HUES6 (cell line): ENCODE data around the gene ERAL1.

Experiments
- H3K27ac ChIP-seq: 2 replicates; pipeline ENCODE4 v1.7.0; 2013; ENCODE audit warnings: low read depth, mild to moderate bottlenecking, low read length, inconsistent platforms
- H3K27me3 ChIP-seq: 2 replicates; pipeline ENCODE4 v1.6.1; 2013; ENCODE audit warnings: low read length; ENCODE audit not compliant: control insufficient read depth, insufficient read depth
- H3K36me3 ChIP-seq: 2 replicates; pipeline ENCODE4 v1.6.1; 2013; ENCODE audit warnings: low read length; ENCODE audit not compliant: control insufficient read depth, insufficient read depth
- H3K4me1 ChIP-seq: 2 replicates; pipeline ENCODE4 v1.6.1; 2013; ENCODE audit warnings: low read length; ENCODE audit not compliant: control insufficient read depth, insufficient read depth
- H3K4me3 ChIP-seq: 2 replicates; pipeline ENCODE4 v1.5.1; 2013; ENCODE audit warnings: low read depth, low read length
- H3K9ac ChIP-seq: one replicate; pipeline ENCODE4 v1.6.1; 2013; ENCODE audit warnings: mild to moderate bottlenecking, low read length
- H3K9me3 ChIP-seq: 2 replicates; pipeline ENCODE4 v1.6.1; 2013; ENCODE audit warnings: low read depth, low read length; ENCODE audit not compliant: control insufficient read depth, insufficient read depth

Gene ERAL1

DNA sequence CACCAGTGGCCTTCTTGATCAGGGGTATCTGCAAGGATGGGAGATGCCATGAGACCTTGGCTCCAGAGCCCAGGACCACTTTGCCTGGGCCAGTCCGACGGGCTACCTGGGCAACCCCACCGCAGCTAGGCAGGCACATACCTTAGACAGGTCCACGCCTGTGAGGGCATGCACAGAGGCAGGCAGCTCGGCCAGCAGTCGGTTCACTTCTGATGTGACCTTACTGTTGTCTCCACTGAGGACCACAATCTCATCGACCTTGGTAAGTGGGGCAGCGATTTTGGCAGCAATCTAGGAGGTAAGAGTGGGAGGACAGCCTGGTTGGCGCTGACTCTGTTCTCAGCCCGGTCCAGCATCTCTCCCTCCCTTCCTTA lies 25.7 kb downstream of the ERAL1 start:
- H3K27ac ChIP-seq = no peak overlapping the region
- no peaks in the 10 kb centered on the region; the same call in 1 of the 2 replicates for H3K4me1 ChIP-seq
- no peaks in the 10 kb centered on the region for H3K27me3 ChIP-seq
- H3K9ac ChIP-seq = no peak overlapping the region
- no peaks in the 10 kb centered on the region for H3K9me3 ChIP-seq
- no peak overlapping the region for H3K4me3 ChIP-seq
- peaks cover 55% of the 10 kb centered on the region for H3K36me3 ChIP-seq

DNA sequence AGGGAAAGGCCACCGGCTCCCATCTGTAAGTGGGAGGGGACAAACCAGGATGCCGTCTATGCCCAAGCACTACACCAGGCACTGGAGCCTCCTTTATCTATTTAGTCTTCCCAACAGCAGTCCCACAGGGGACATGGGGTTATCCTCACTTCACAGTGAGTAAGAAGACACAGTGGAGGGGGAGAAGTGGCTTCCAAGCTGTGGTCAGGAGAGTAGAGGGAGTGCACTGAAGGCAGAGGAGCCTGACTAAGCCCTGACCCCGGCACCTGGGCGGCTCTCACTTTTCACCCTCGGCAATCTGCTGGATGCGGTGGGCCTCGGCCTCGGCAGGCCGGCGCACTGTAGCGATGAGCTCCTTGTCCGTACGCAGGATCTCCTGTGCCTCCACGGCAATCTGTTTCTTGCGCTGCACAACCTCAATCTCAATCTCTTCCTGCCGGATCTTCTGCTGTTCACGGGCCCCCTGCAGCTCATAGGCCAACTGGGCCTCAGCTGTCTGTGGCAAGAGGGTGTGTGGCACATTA lies 26.8 kb downstream of the ERAL1 start:
- Histone ChIP-seq H3K27ac (no peak overlapping the region), H3K36me3 (peaks cover 57% of the 10 kb centered on the region), H3K4me1 (peaks cover 2% of the 10 kb centered on the region; the same call in 1 of the 2 replicates), H3K4me3 (no peak overlapping the region), H3K9ac (no peak overlapping the region), H3K9me3 (no peaks in the 10 kb centered on the region), H3K27me3 (no peaks in the 10 kb centered on the region)

DNA sequence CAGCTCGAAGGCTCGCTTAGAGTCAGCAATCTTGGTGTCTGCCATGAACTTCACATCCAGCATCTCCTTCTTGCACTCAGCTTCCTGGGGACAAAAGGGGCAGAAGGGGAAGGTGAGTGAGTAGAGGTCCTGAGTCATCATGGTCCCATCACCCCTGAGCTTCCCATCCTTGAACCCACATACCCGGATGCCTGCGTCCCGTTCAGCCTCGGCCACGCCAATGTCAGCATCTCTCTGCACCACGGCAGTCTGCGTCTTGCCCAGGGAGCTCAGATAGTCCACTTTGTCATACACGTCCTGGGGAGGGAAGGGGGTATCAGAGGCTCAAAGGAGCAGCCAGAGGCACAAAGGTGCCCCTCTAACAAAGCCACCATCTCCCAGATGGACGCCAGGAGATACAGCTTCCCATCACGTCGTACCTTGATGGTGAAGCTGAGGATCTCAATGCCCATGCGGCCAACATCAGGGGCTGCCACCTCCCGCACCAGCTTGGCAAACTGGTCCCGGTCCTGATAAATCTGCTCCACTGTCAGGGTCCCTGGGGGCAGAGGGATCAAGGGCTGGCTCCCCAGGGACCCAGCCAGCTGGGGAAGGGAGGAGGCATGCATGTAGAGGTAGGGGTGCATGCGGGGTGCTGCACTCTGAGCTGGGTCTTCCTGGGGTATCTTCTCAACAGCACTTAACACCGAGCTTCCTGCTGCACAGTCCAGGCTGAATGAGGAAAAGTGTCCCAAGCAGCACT lies 27.5 kb downstream of the ERAL1 start:
- no peak overlapping the region for H3K9ac ChIP-seq
- no peak overlapping the region for H3K27ac ChIP-seq
- H3K4me3 ChIP-seq = no peak overlapping the region
- peaks cover 4% of the 10 kb centered on the region; the same call in 1 of the 2 replicates for H3K4me1 ChIP-seq
- no peaks in the 10 kb centered on the region for H3K27me3 ChIP-seq
- no peaks in the 10 kb centered on the region for H3K9me3 ChIP-seq
- peaks cover 57% of the 10 kb centered on the region for H3K36me3 ChIP-seq

DNA sequence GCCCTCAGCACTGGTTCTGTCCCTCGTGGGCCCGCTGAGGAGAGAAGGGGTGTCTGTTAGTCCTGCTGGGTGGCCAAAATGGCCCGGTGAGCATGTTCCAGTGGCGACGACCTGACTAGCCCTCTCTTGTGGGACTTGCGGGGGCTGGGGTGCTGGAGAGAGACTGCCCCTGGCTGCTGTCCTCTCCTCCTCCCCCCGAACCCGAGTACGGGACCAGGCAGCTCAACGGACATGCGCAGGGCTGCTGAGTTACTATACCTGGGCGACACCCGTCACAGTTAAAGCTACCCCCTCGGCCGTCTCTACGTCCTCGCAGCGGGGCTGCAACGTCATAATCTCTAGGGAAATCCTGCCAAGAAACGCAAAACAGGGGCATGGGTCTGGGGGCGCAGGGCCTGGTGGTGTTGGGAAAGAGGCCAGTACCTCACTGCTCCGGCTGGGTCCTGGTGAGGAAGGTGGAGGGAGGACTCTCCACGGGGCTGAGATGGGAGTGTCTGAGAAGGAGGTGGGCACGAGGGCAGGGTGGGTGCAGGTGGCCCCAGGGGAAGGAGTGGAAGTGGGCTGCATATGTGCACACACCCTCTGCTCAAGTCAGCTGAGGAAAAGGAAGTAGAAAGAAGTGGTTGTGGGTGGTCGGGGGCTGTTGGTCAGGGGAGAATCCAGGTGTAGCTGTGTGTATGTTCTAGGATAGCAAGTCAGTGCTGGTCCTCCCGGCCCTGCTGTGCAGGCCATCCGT lies 29.3 kb downstream of the ERAL1 start:
- no peaks in the 10 kb centered on the region for H3K9me3 ChIP-seq

DNA sequence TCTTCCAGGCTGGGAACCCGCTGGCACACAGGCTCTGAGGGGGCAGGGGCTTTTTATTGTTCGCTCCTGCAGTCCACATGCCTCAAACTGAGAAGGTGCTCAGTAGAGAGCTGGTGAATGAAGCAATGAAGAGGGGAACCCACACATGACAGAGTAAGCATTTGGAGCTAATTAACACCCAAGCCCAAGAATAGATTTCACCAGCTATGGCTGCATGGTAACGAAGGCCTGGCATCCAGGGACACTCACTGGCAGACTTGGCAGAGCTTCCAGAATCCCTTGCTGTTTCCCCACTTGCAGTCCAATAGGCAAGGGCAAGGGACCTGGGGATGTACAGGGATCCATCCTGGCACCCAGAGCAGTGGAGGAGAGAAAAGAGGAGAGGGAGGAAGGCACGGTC lies 30.5 kb downstream of the ERAL1 start:
- Histone ChIP-seq H3K36me3 (peaks cover 44% of the 10 kb centered on the region), H3K9ac (no peak overlapping the region), H3K9me3 (no peaks in the 10 kb centered on the region), H3K4me1 (peaks cover 4% of the 10 kb centered on the region; the same call in 1 of the 2 replicates), H3K27ac (no peak overlapping the region), H3K27me3 (no peaks in the 10 kb centered on the region), H3K4me3 (no peak overlapping the region)

More for the DNA sequence above, 29.3 kb downstream of the ERAL1 start:
- peaks cover 4% of the 10 kb centered on the region; the same call in 1 of the 2 replicates for H3K4me1 ChIP-seq
- H3K36me3 ChIP-seq = peaks cover 57% of the 10 kb centered on the region
- H3K27me3 ChIP-seq = no peaks in the 10 kb centered on the region
- H3K27ac ChIP-seq = no peak overlapping the region
- H3K9ac ChIP-seq = no peak overlapping the region
- H3K4me3 ChIP-seq = no peak overlapping the region

DNA sequence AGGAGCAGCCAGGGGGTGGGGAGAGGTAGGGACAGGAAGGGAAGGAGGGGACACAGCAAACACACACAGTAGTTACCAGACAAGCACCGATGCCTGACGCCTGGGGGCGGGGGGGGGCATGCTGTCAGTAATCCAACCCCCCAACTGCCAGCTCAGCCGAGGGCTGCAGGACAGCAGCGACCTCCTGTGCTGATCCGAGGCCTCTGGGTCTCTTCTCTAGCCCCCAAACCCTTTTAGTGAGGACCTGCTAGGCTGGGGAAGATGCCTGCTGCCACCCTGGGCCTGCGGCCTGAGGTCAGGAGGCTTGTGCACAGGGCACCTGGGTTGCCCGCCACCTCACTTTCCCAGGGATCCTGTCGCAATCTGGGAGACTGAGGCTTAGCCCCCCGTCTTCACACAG lies 31.1 kb downstream of the ERAL1 start:
- Histone ChIP-seq H3K27ac (no peak overlapping the region), H3K9me3 (no peaks in the 10 kb centered on the region), H3K9ac (no peak overlapping the region), H3K4me3 (no peak overlapping the region), H3K36me3 (peaks cover 39% of the 10 kb centered on the region), H3K27me3 (no peaks in the 10 kb centered on the region), H3K4me1 (peaks cover 4% of the 10 kb centered on the region; the same call in 1 of the 2 replicates)

DNA sequence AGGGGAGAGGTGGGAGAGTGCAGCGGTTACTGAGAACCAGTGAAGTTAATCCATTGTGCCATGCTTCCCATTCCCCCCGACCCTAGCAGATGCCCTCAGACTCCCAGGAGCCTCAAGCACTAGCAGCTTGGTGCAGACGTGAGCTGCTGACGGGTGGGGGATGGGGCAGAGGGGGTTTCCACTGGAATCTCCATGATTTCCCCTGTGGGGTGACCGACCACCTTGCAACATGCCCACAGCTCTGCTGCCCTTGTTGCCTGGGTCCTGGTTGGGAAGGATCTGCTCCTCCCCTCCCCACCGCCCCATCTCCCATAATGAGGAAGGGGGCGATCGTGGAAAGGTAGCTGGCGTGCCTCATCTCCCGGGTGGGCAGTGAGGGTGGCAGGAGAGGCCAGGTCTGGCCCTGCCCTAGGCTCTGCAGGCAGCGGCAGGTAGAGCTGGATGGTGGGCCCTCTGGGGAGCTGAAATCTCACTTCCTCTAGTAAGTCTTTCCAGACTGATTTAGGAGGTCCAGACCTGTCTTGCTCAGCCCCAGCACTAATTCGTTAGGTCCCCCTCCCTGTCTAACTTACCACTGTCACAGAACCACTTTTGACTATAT lies 33.2 kb downstream of the ERAL1 start:
- Histone ChIP-seq H3K9me3 (no peaks in the 10 kb centered on the region), H3K27me3 (no peaks in the 10 kb centered on the region), H3K9ac (no peak overlapping the region), H3K36me3 (peaks cover 25% of the 10 kb centered on the region), H3K4me1 (peaks cover 4% of the 10 kb centered on the region; the same call in 1 of the 2 replicates), H3K27ac (no peak overlapping the region), H3K4me3 (no peak overlapping the region)

DNA sequence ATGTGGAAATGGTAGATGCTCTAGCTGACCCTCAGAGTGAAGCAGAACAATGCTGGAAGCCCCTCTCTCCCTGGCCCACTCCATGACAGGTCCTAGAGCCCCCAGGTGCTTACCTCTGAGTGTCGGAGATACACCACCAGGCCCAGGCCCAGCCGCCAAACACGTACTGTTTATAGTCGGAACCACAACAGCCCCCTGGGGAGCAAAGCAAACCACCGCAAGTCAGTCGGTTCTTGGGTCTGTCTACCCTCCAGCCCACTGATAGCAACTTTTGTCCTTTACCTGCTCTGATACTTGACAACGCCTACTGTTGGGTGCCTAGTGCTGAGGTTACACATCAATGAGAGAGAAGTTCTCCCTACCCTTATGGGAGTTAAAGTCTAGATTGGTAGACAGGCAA lies 34.0 kb downstream of the ERAL1 start:
- peaks cover 4% of the 10 kb centered on the region; the same call in 1 of the 2 replicates for H3K4me1 ChIP-seq
- H3K9ac ChIP-seq = no peak overlapping the region
- H3K9me3 ChIP-seq = no peaks in the 10 kb centered on the region
- no peak overlapping the region for H3K4me3 ChIP-seq
- H3K36me3 ChIP-seq = peaks cover 17% of the 10 kb centered on the region
- no peak overlapping the region for H3K27ac ChIP-seq
- H3K27me3 ChIP-seq = no peaks in the 10 kb centered on the region

DNA sequence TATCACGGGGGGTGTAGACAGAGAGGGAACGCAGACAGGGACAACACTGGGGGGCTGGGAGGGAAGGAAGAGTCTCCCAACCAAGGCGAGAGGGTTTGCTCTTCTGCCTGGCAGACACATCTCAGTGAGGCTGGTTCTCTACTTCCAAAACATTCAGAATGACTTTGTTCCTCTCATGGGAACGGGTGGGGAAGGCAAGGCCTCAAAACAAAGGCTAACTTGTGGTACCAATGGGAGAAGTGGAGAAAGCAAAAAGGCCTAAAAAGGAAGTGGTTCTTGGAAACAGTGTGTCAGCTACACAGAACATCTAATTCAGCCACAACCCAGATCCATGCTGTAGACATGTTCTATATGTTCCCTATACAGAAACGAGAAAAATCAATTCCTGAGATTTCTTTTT lies 35.2 kb downstream of the ERAL1 start:
- no peak overlapping the region for H3K9ac ChIP-seq
- no peak overlapping the region for H3K4me3 ChIP-seq
- H3K4me1 ChIP-seq = peaks cover 4% of the 10 kb centered on the region; the same call in 1 of the 2 replicates
- H3K9me3 ChIP-seq = no peaks in the 10 kb centered on the region
- H3K27me3 ChIP-seq = no peaks in the 10 kb centered on the region
- H3K27ac ChIP-seq = no peak overlapping the region
- peaks cover 13% of the 10 kb centered on the region for H3K36me3 ChIP-seq

DNA sequence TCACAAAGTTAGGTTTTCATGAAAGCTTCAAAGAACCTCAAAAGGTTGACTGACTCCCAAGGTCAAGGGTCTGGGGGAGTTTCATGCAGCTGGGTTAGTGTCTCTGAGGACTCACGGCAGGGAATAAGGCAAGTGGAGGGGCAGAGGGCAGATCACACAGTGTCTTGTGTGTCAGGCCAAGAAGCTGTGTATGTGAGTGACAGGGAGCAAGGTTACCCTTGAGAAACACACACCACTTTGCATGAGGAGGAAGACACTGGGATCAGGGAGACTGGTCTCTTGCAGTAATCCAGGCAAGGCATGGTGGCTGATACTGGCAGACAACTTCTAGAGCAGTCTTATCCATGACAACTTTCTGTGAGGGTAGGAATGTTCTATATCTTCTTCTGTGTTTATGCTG lies 36.4 kb downstream of the ERAL1 start:
- H3K27me3 ChIP-seq = no peaks in the 10 kb centered on the region
- H3K27ac ChIP-seq = no peak overlapping the region
- no peak overlapping the region for H3K9ac ChIP-seq
- no peaks in the 10 kb centered on the region for H3K9me3 ChIP-seq
- peaks cover 10% of the 10 kb centered on the region for H3K4me1 ChIP-seq
- no peak overlapping the region for H3K4me3 ChIP-seq
- peaks cover 6% of the 10 kb centered on the region; the same call in 1 of the 2 replicates for H3K36me3 ChIP-seq

DNA sequence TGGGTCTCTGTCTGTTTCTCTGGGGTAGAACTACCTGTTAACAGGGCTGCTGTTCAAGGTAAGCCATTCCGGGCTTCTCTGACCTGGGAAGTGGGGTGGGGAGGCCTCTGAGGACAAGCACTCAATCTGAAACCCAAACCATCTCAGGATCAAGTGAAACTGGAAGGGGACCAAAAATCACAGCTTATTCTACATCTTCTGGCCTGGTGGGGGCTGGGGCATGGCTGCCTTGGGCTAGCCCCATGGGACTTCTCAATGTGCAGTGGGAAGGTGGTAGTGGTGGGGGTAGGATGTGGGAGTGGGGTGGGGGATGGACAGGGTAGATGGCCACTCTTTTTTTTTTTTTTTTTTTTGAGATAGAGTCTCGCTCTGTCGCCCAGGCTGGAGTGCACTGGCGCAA lies 37.2 kb downstream of the ERAL1 start:
- H3K4me1 ChIP-seq = peaks cover 11% of the 10 kb centered on the region

More for the DNA sequence above, 37.2 kb downstream of the ERAL1 start:
- Histone ChIP-seq H3K36me3 (peaks cover 6% of the 10 kb centered on the region; the same call in 1 of the 2 replicates), H3K9ac (no peak overlapping the region), H3K4me3 (no peak overlapping the region), H3K9me3 (no peaks in the 10 kb centered on the region), H3K27me3 (no peaks in the 10 kb centered on the region), H3K27ac (no peak overlapping the region)
